IMR-90 (cell line): ENCODE results near the gene GLYATL1. TPM values are rescaled to one million over a fixed set of nuclear protein-coding genes. Genes with fewer than 3 reads are reported as not detected.
A peak's percentile ranks its signal among the peaks of the same experiment; 100 is the strongest.

ENCODE experiments used
- ATAC-seq: fragments of 200-7000 bp; cut with Tn5 transposase; 2 replicates; pipeline ENCODE4 v1.9.1; 2020; ENCODE audit warnings: low read depth, mild to moderate bottlenecking, moderate library complexity
- BruUV-seq: library from RNA; stranded (reverse); fragments of 400-500 nt; replicated peaks from 2 replicates; lab custom pipeline; 2021; lab: Mats Ljungman, UMichigan
- CTCF ChIA-PET: fragments of 300-600 bp; formaldehyde crosslinking; extraction: SDS; loops from one replicate; lab custom pipeline; 2021; ENCODE audit warnings: antibody characterized with exemption; lab: Yijun Ruan, JAX
- POLR2A ChIA-PET: fragments of 300-600 bp; sonication (Branson Sonifier 250); formaldehyde crosslinking; loops from one replicate; lab custom pipeline; 2022; ENCODE audit warnings: antibody characterized with exemption; ENCODE audit not compliant: unreplicated experiment; lab: Charles Lee
- DNase-seq: peaks from one replicate; pipeline ENCODE4 v3.0.0; 2013
- H2AFZ ChIP-seq: replicated peaks from 2 replicates; pipeline ENCODE3; 2013; ENCODE audit warnings: low read length, mild to moderate bottlenecking; ENCODE audit not compliant: poor library complexity
- H2AK5ac ChIP-seq: 2 replicates; pipeline ENCODE4 v1.6.1; 2013; ENCODE audit warnings: low read depth, low read length, inconsistent platforms
- H2AK9ac ChIP-seq: replicated peaks from 2 replicates; pipeline ENCODE3; 2013; ENCODE audit warnings: mild to moderate bottlenecking, low read depth, low read length, moderate library complexity; ENCODE audit not compliant: poor library complexity
- H2BK120ac ChIP-seq: 2 replicates; pipeline ENCODE4 v1.6.1; 2013; ENCODE audit warnings: low read depth, low read length, inconsistent platforms
- H2BK15ac ChIP-seq: 3 replicates; pipeline ENCODE4 v1.6.1; 2013; ENCODE audit warnings: low read depth, low read length, inconsistent platforms
- H2BK20ac ChIP-seq: 2 replicates; pipeline ENCODE4 v1.6.1; 2013; ENCODE audit warnings: low read depth, mild to moderate bottlenecking, inconsistent platforms, low read length, moderate library complexity
- H2BK5ac ChIP-seq: 2 replicates; pipeline ENCODE4 v1.6.1; 2013; ENCODE audit warnings: mild to moderate bottlenecking, low read depth, low read length, inconsistent platforms; ENCODE audit not compliant: poor library complexity, severe bottlenecking
- H3K14ac ChIP-seq: replicated peaks from 2 replicates; pipeline ENCODE4 v1.6.1; 2013; ENCODE audit warnings: low read depth, low read length, inconsistent platforms
- H3K18ac ChIP-seq: 2 replicates; pipeline ENCODE4 v1.6.1; 2013; ENCODE audit warnings: low read depth, low read length, control low read depth
- H3K23ac ChIP-seq: 2 replicates; pipeline ENCODE4 v1.6.1; 2013; ENCODE audit warnings: low read depth, low read length, inconsistent platforms
- H3K27ac ChIP-seq: 2 replicates; pipeline ENCODE4 v1.5.1; 2013; ENCODE audit warnings: mild to moderate bottlenecking, control low read depth, low read length; ENCODE audit not compliant: insufficient read depth
- H3K27me3 ChIP-seq: 2 replicates; pipeline ENCODE4 v1.6.1; 2013; ENCODE audit warnings: low read length; ENCODE audit not compliant: control insufficient read depth, insufficient read depth
- H3K36me3 ChIP-seq: 2 replicates; pipeline ENCODE4 v1.6.1; 2013; ENCODE audit warnings: low read length, mixed read lengths; ENCODE audit not compliant: control insufficient read depth, insufficient read depth
- H3K4ac ChIP-seq: 2 replicates; pipeline ENCODE4 v1.6.1; 2013; ENCODE audit warnings: low read depth, low read length, inconsistent platforms
- H3K4me1 ChIP-seq: 2 replicates; pipeline ENCODE4 v1.6.1; 2013; ENCODE audit warnings: low read length, mixed read lengths; ENCODE audit not compliant: control insufficient read depth, insufficient read depth
- H3K4me2 ChIP-seq: 2 replicates; pipeline ENCODE4 v1.6.1; 2013; ENCODE audit warnings: low read depth, mild to moderate bottlenecking, control low read depth, low read length, moderate library complexity
- H3K4me3 ChIP-seq: 2 replicates; pipeline ENCODE4 v1.5.1; 2013; ENCODE audit warnings: low read depth, mild to moderate bottlenecking, control low read depth, low read length, moderate library complexity; ENCODE audit not compliant: insufficient read depth
- H3K56ac ChIP-seq: 2 replicates; pipeline ENCODE4 v1.6.1; 2013; ENCODE audit warnings: low read length, inconsistent platforms; ENCODE audit not compliant: insufficient read depth; ENCODE audit errors: extremely low read depth
- H3K79me1 ChIP-seq, 2 experiments: 2 replicates each; pipeline ENCODE4 v1.6.1; 2013; ENCODE audit warnings: low read length in 2 of 2, inconsistent platforms in 1 of 2, low read depth in 1 of 2
- H3K9ac ChIP-seq: 2 replicates; pipeline ENCODE4 v1.6.1; 2013; ENCODE audit warnings: low read depth, low read length, control low read depth
- H3K9me1 ChIP-seq: 2 replicates; pipeline ENCODE4 v1.6.1; 2013; ENCODE audit warnings: low read length, inconsistent platforms; ENCODE audit not compliant: insufficient read depth
- H3K9me3 ChIP-seq: 2 replicates; pipeline ENCODE4 v1.6.1; 2013; ENCODE audit warnings: low read length; ENCODE audit not compliant: control insufficient read depth, insufficient read depth
- H4K20me1 ChIP-seq: 2 replicates; pipeline ENCODE4 v1.6.1; 2013; ENCODE audit warnings: low read length, inconsistent platforms; ENCODE audit not compliant: insufficient read depth
- H4K5ac ChIP-seq: 2 replicates; pipeline ENCODE4 v1.6.1; 2013; ENCODE audit warnings: mild to moderate bottlenecking, low read depth, low read length, control low read depth
- H4K8ac ChIP-seq, 2 experiments: 2 replicates each; pipeline ENCODE4 v1.6.1; 2013; ENCODE audit warnings: low read depth in 2 of 2, low read length in 2 of 2, control low read depth in 1 of 2, inconsistent platforms in 1 of 2
- H4K91ac ChIP-seq: 2 replicates; pipeline ENCODE4 v1.6.1; 2013; ENCODE audit warnings: low read depth, low read length, inconsistent platforms; ENCODE audit not compliant: insufficient read depth
- BHLHE40 ChIP-seq: fragments of 150-350 bp; IDR thresholded peaks from 2 replicates; pipeline ENCODE4 v1.6.1; 2016; ENCODE audit warnings: mild to moderate bottlenecking, low read depth, low read length
- MAFK ChIP-seq: IDR thresholded peaks from 2 replicates; pipeline ENCODE4 v1.6.1; 2012; ENCODE audit warnings: low read depth, low read length, improper control_type of control experiment
- MAZ ChIP-seq: IDR thresholded peaks from 2 replicates; pipeline ENCODE4 v1.6.1; 2012; ENCODE audit warnings: low read depth, mild to moderate bottlenecking, low read length, improper control_type of control experiment, moderate library complexity, borderline replicate concordance
- MXI1 ChIP-seq: IDR thresholded peaks from 2 replicates; pipeline ENCODE4 v1.6.1; 2012; ENCODE audit warnings: low read depth, mild to moderate bottlenecking, low read length, moderate library complexity, borderline replicate concordance
- NFE2L2 ChIP-seq: fragments of 150-350 bp; IDR thresholded peaks from 2 replicates; pipeline ENCODE4 v1.6.1; 2016; ENCODE audit warnings: low read depth, mild to moderate bottlenecking, low read length
- POLR2A ChIP-seq: IDR thresholded peaks from 2 replicates; pipeline ENCODE4 v1.6.1; 2012; ENCODE audit warnings: mild to moderate bottlenecking, low read depth, low read length
- RAD21 ChIP-seq: IDR thresholded peaks from 2 replicates; pipeline ENCODE4 v1.6.1; 2012; ENCODE audit warnings: low read length, improper control_type of control experiment
- RCOR1 ChIP-seq: IDR thresholded peaks from 2 replicates; pipeline ENCODE4 v1.6.1; 2012; ENCODE audit warnings: mild to moderate bottlenecking, low read length, improper control_type of control experiment; ENCODE audit not compliant: insufficient replicate concordance
- RFX5 ChIP-seq: IDR thresholded peaks from 2 replicates; pipeline ENCODE4 v1.8.0; 2012; ENCODE audit warnings: low read depth, mild to moderate bottlenecking, low read length, moderate library complexity
- SMC3 ChIP-seq: fragments of 150-350 bp; IDR thresholded peaks from 2 replicates; pipeline ENCODE4 v1.6.1; 2016; ENCODE audit warnings: low read depth, mild to moderate bottlenecking, antibody characterized with exemption, low read length, moderate library complexity
- USF2 ChIP-seq: fragments of 150-350 bp; IDR thresholded peaks from 2 replicates; pipeline ENCODE4 v1.6.1; 2017; ENCODE audit warnings: mild to moderate bottlenecking, antibody characterized with exemption, low read length, low read depth
- WGBS, 2 experiments: methylation state at CpG; one replicate each; pipeline versions ENCODE4 v1.1.5 to v1.1.7; 2013; ENCODE audit warnings: missing lambda C conversion rate in 2 of 2; ENCODE audit not compliant: insufficient read length in 1 of 2; ENCODE audit errors: extremely low coverage in 2 of 2; 5-methylcytosine and 5-hydroxymethylcytosine counted together
- dilution Hi-C: fragments of 300-500 bp; cut with HindIII; formaldehyde crosslinking; loops from one replicate; pipeline ENCODE4 v1.14.3; 2018; ENCODE audit warnings: low sequenced_read_pairs; ENCODE audit not compliant: unreplicated experiment
- in situ Hi-C: fragments of 300-500 bp; cut with MboI; formaldehyde crosslinking; loops from 3 replicates; pipeline ENCODE4 v1.14.3; 2019; ENCODE audit warnings: low sequenced_read_pairs, inconsistent platforms, mixed read lengths
- intact Hi-C: fragments of 100-400 bp; cut with micrococcal nuclease; formaldehyde crosslinking; loops from 2 replicates; pipeline ENCODE4 v1.10.0; 2022
- polyA plus RNA-seq, 3 experiments: library from polyadenylated mRNA; depleted of rRNA; stranded (reverse); fragments of >200 nt; gene quantifications; 2 replicates each; pipeline ENCODE4 v1.2.3, GENCODE V29; 2012; ENCODE audit warnings: low replicate concordance in 1 of 3
- total RNA-seq: library from RNA; depleted of rRNA; stranded (reverse); fragments of >200 nt; gene quantifications from 2 replicates; pipeline ENCODE4 v1.2.3, GENCODE V29; 2012
- TF ChIP-seq, protein P1 (sequence below): fragments of 150-350 bp; IDR thresholded peaks from 2 replicates; pipeline ENCODE4 v1.6.1; 2016; ENCODE audit warnings: low read depth, mild to moderate bottlenecking, low read length, moderate library complexity, borderline replicate concordance
- TF ChIP-seq, protein P2 (sequence below): conservative IDR thresholded peaks from 2 replicates; pipeline ENCODE4 v1.5.1; 2012; ENCODE audit warnings: mild to moderate bottlenecking, low read depth, low read length, improper control_type of control experiment

The GLYATL1 gene
- total and polyA plus RNA-seq, 2 of the 4 experiments (the other 2 are of a cell fraction): 0.54 to 0.58 TPM

DNA sequence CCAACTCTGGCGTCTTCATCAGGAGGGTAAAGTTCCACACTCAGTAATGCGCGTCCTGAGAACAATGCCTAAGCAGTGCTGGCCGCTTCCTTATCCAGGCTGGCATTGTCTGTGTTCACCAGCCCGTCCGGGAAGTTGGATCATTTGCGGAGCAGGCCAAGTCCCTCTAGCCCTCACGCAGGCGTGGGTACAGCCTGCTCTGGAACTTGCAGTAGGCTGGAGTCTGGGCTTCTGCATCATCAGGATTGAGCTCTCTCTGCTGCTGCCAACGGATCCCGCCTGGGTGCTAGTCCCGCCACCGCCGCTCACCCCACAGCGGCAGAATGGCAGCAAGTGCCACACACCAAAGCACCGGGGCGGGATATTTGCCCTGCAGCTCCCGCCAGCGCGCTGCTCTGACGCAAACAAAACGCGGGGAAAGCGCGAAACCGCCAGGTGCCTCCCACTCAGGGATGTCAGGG lies 29.0 kb downstream of the GLYATL1 start:
- H3K27me3 ChIP-seq: peaks cover 13% of the 10 kb centered on the region
- no TSS peak for BruUV-seq
- no peak overlapping the region for H3K4me3 ChIP-seq
- TF ChIP-seq RFX5 (no peak), RAD21 (no peak), MAFK (no peak), NFE2L2 (no peak), MXI1 (no peak), MAZ (no peak), SMC3 (no peak), BHLHE40 (no peak), RCOR1 (no peak), POLR2A (no peak), USF2 (no peak)
- TF ChIP-seq, protein P1, sequence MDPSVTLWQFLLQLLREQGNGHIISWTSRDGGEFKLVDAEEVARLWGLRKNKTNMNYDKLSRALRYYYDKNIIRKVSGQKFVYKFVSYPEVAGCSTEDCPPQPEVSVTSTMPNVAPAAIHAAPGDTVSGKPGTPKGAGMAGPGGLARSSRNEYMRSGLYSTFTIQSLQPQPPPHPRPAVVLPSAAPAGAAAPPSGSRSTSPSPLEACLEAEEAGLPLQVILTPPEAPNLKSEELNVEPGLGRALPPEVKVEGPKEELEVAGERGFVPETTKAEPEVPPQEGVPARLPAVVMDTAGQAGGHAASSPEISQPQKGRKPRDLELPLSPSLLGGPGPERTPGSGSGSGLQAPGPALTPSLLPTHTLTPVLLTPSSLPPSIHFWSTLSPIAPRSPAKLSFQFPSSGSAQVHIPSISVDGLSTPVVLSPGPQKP: no peak
- TF ChIP-seq, protein P2, sequence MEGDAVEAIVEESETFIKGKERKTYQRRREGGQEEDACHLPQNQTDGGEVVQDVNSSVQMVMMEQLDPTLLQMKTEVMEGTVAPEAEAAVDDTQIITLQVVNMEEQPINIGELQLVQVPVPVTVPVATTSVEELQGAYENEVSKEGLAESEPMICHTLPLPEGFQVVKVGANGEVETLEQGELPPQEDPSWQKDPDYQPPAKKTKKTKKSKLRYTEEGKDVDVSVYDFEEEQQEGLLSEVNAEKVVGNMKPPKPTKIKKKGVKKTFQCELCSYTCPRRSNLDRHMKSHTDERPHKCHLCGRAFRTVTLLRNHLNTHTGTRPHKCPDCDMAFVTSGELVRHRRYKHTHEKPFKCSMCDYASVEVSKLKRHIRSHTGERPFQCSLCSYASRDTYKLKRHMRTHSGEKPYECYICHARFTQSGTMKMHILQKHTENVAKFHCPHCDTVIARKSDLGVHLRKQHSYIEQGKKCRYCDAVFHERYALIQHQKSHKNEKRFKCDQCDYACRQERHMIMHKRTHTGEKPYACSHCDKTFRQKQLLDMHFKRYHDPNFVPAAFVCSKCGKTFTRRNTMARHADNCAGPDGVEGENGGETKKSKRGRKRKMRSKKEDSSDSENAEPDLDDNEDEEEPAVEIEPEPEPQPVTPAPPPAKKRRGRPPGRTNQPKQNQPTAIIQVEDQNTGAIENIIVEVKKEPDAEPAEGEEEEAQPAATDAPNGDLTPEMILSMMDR: no peak
- H3K4me2 ChIP-seq: no peak overlapping the region
- no peak overlapping the region for H3K9ac ChIP-seq
- H3K79me1 ChIP-seq: no peaks in the 10 kb centered on the region
- H4K91ac ChIP-seq: no peak overlapping the region
- H3K18ac ChIP-seq: no peak overlapping the region
- H3K9me1 ChIP-seq: no peaks in the 10 kb centered on the region
- intact Hi-C loops (no loop called here), in situ Hi-C loops (loop anchor here (25.0 kb wide), 1 partner anchor 106 kb away; no protein-coding TSS in a partner anchor), dilution Hi-C loops (no loop called here)
- no peak overlapping the region for H2AK5ac ChIP-seq
- no peak overlapping the region for H3K4ac ChIP-seq
- H3K56ac ChIP-seq: no peak overlapping the region
- no peak overlapping the region for H2BK120ac ChIP-seq
- 60% methylated on average over 5 of the region's 26 CpGs; no CpG with 5 or more reads in 1 of the 2 experiments for WGBS, 2 experiments
- no peaks in the 10 kb centered on the region for H3K4me1 ChIP-seq
- no peak overlapping the region for H2AK9ac ChIP-seq
- H2BK15ac ChIP-seq: no peak overlapping the region
- no peak overlapping the region for H2BK5ac ChIP-seq
- no peak overlapping the region for H4K8ac ChIP-seq
- ATAC-seq (no peak), DNase-seq (no peak)
- peak overlapping the region; percentile 51 for H2AFZ ChIP-seq
- no peaks in the 10 kb centered on the region for H3K9me3 ChIP-seq
- no peak overlapping the region for H3K23ac ChIP-seq
- no peak overlapping the region for H3K14ac ChIP-seq
- ChIA-PET POLR2A (no interaction called here), CTCF (no interaction called here)
- H2BK20ac ChIP-seq: no peak overlapping the region
- no peaks in the 10 kb centered on the region for H3K36me3 ChIP-seq
- H4K20me1 ChIP-seq: no peaks in the 10 kb centered on the region
- no peak overlapping the region for H4K5ac ChIP-seq
- no peak overlapping the region for H3K27ac ChIP-seq
